A549 (cell line): Measurements from ENCODE around the gene JAKMIP1. TPM values are rescaled to one million over a fixed set of nuclear protein-coding genes. Genes with fewer than 3 reads are reported as not detected.

Source experiments
- ATAC-seq, 2 experiments: fragments of 200-7000 bp in 1 of 2; fragments of >200 bp in 1 of 2; cut with Nextera tagmentation in 1 of 2; cut with Tn5 transposase in 1 of 2; 3 replicates each; pipeline versions ENCODE4 v1.8.0 to v1.9.1; 2018 to 2020; ENCODE audit warnings: mild to moderate bottlenecking in 1 of 2, moderate library complexity in 1 of 2
- CTCF ChIA-PET: fragments of 300-600 bp; sonication (Branson Sonifier 250); formaldehyde crosslinking; extraction: SDS; loops from one replicate; lab custom pipeline; 2021; ENCODE audit warnings: antibody characterized with exemption, inconsistent platforms; lab: Yijun Ruan, JAX
- POLR2A ChIA-PET: fragments of 350-600 bp; formaldehyde crosslinking; extraction: SDS; loops from one replicate; lab custom pipeline; 2021; ENCODE audit warnings: antibody characterized with exemption, inconsistent platforms; lab: Yijun Ruan, JAX
- DNase-seq, 2 experiments: peaks; one replicate each; pipeline versions ENCODE4 v3.0.0 to v3.0.0-alpha.2; 2011 to 2016; ENCODE audit warnings: low read depth in 1 of 2, low spot score in 1 of 2
- FAIRE-seq: peaks from 2 replicates; lab custom pipeline; 2011; peaks lifted over from hg19 to GRCh38; lab: Jason Lieb, UNC
- H3K27ac ChIP-seq, 2 experiments: fragments of >200 bp; sonication (Bioruptor Twin); formaldehyde crosslinking; 3 replicates each; pipeline ENCODE4 v1.5.1; 2016 to 2017
- H3K4me1 ChIP-seq: fragments of >200 bp; sonication (Bioruptor Twin); formaldehyde crosslinking; 3 replicates; pipeline ENCODE4 v1.6.1; 2016
- H3K4me2 ChIP-seq: fragments of >200 bp; sonication (Bioruptor Twin); formaldehyde crosslinking; 3 replicates; pipeline ENCODE4 v1.6.1; 2016
- H3K4me3 ChIP-seq: fragments of >200 bp; sonication (Bioruptor Twin); formaldehyde crosslinking; 3 replicates; pipeline ENCODE4 v1.5.1; 2016
- H3K9me3 ChIP-seq: fragments of >200 bp; sonication (Bioruptor Twin); formaldehyde crosslinking; 3 replicates; pipeline ENCODE4 v1.6.1; 2016
- BHLHE40 ChIP-seq: IDR thresholded peaks from 2 replicates; pipeline ENCODE4 v1.6.1; 2012; ENCODE audit warnings: low read depth, low read length, inconsistent platforms
- CTCF ChIP-seq: fragments of >200 bp; sonication (Bioruptor Twin); formaldehyde crosslinking; IDR thresholded peaks from 3 replicates; pipeline ENCODE4 v1.5.1; 2016
- EHF ChIP-seq: fragments of 250-450 bp; sonication (Bioruptor Pico); IDR thresholded peaks from 2 replicates; pipeline ENCODE4 v1.5.0; 2020; ENCODE audit warnings: mild to moderate bottlenecking
- EHMT2 ChIP-seq: fragments of 200-600 bp; sonication (generic); IDR thresholded peaks from 2 replicates; pipeline ENCODE4 v1.6.1; 2016; ENCODE audit warnings: antibody characterized with exemption, low read depth, mild to moderate bottlenecking, moderate library complexity
- ELK1 ChIP-seq: fragments of 150-350 bp; IDR thresholded peaks from 2 replicates; pipeline ENCODE4 v1.6.1; 2014; ENCODE audit warnings: low read depth, mild to moderate bottlenecking, low read length
- ESRRA ChIP-seq: fragments of 150-350 bp; IDR thresholded peaks from 2 replicates; pipeline ENCODE4 v1.6.1; 2014; ENCODE audit warnings: mild to moderate bottlenecking, low read length, borderline replicate concordance
- FOSB ChIP-seq: fragments of 250-450 bp; sonication (Bioruptor Pico); IDR thresholded peaks from 2 replicates; pipeline ENCODE4 v1.5.0; 2020; ENCODE audit warnings: mild to moderate bottlenecking, moderate library complexity
- FOXS1 ChIP-seq: fragments of 250-450 bp; sonication (Bioruptor Pico); IDR thresholded peaks from 2 replicates; pipeline ENCODE4 v1.5.0; 2020; ENCODE audit warnings: mild to moderate bottlenecking, moderate library complexity
- GATA3 ChIP-seq: IDR thresholded peaks from 2 replicates; pipeline ENCODE4 v1.6.1; 2012; ENCODE audit warnings: borderline replicate concordance
- HMGXB4 ChIP-seq: fragments of 250-450 bp; sonication (Bioruptor Pico); IDR thresholded peaks from 2 replicates; pipeline ENCODE4 v1.5.0; 2021; ENCODE audit warnings: mild to moderate bottlenecking, moderate library complexity, borderline replicate concordance
- HOXB13 ChIP-seq: fragments of 250-450 bp; sonication (Bioruptor Pico); IDR thresholded peaks from 2 replicates; pipeline ENCODE4 v1.5.0; 2020; ENCODE audit warnings: low read depth, mild to moderate bottlenecking, moderate library complexity
- HOXB5 ChIP-seq: fragments of 250-450 bp; sonication (Bioruptor Pico); IDR thresholded peaks from 2 replicates; pipeline ENCODE4 v1.5.0; 2020; ENCODE audit warnings: mild to moderate bottlenecking, moderate library complexity
- JUN ChIP-seq, 2 experiments: fragments of >200 bp; sonication (Bioruptor Twin); formaldehyde crosslinking; IDR thresholded peaks; 2 replicates in 1 of 2; 3 replicates in 1 of 2; pipeline ENCODE4 v1.6.1; 2016 to 2017
- JUNB ChIP-seq: fragments of >200 bp; sonication (Bioruptor Twin); formaldehyde crosslinking; IDR thresholded peaks from 2 replicates; pipeline ENCODE4 v1.6.1; 2016
- KDM1A ChIP-seq: fragments of 200-600 bp; sonication (generic); IDR thresholded peaks from 2 replicates; pipeline ENCODE4 v1.6.1; 2016; ENCODE audit warnings: low read depth, mild to moderate bottlenecking
- KDM5A ChIP-seq: fragments of 200-600 bp; sonication (generic); IDR thresholded peaks from 2 replicates; pipeline ENCODE4 v1.6.1; 2016; ENCODE audit warnings: antibody characterized with exemption, mild to moderate bottlenecking
- MAZ ChIP-seq: fragments of 150-350 bp; IDR thresholded peaks from 2 replicates; pipeline ENCODE4 v1.6.1; 2014; ENCODE audit warnings: antibody characterized with exemption, low read depth, low read length, borderline replicate concordance
- NPAS2 ChIP-seq: fragments of 250-450 bp; sonication (Bioruptor Pico); IDR thresholded peaks from 2 replicates; pipeline ENCODE4 v1.8.0; 2022; ENCODE audit warnings: mild to moderate bottlenecking, moderate library complexity, borderline replicate concordance
- RARB ChIP-seq: fragments of 250-450 bp; sonication (Bioruptor Pico); IDR thresholded peaks from 2 replicates; pipeline ENCODE4 v1.8.0; 2021; ENCODE audit warnings: mild to moderate bottlenecking, moderate library complexity
- REST ChIP-seq: fragments of 200-600 bp; sonication (generic); IDR thresholded peaks from 2 replicates; pipeline ENCODE4 v1.6.1; 2016; ENCODE audit warnings: antibody characterized with exemption, mild to moderate bottlenecking, moderate library complexity
- RFX5 ChIP-seq: fragments of 450-650 bp; IDR thresholded peaks from 2 replicates; pipeline ENCODE4 v1.7.1; 2014; ENCODE audit warnings: antibody characterized with exemption, mild to moderate bottlenecking, moderate library complexity
- SMC3 ChIP-seq: fragments of >200 bp; sonication (Bioruptor Twin); formaldehyde crosslinking; IDR thresholded peaks from 3 replicates; pipeline ENCODE4 v1.6.1; 2018; ENCODE audit warnings: inconsistent platforms
- TFCP2L1 ChIP-seq: fragments of 250-450 bp; sonication (Bioruptor Pico); IDR thresholded peaks from 2 replicates; pipeline ENCODE4 v1.5.0; 2021; ENCODE audit warnings: mild to moderate bottlenecking
- USF2 ChIP-seq: fragments of 450-650 bp; IDR thresholded peaks from 2 replicates; pipeline ENCODE4 v1.6.1; 2014; ENCODE audit warnings: antibody characterized with exemption
- ZC3H11A ChIP-seq: fragments of 450-650 bp; IDR thresholded peaks from 2 replicates; pipeline ENCODE4 v1.6.1; 2014; ENCODE audit warnings: antibody characterized with exemption, mild to moderate bottlenecking
- ZNF302 ChIP-seq: fragments of 250-450 bp; sonication (Bioruptor Pico); IDR thresholded peaks from 2 replicates; pipeline ENCODE4 v1.9.0; 2021; ENCODE audit warnings: inconsistent platforms, mild to moderate bottlenecking, moderate library complexity
- WGBS: methylation state at CpG from one replicate; pipeline ENCODE4 v1.1.6; 2017; ENCODE audit errors: missing lambda C conversion rate; 5-methylcytosine and 5-hydroxymethylcytosine counted together
- polyA plus RNA-seq, 4 experiments: library from polyadenylated mRNA; depleted of rRNA in 3 of 4; stranded (reverse); fragments of >200 nt; fragmentation: RNase III in 1 of 4; extraction: RNeasy Plus Mini Kit Qiagen cat#74134 plus additional on column Dnase treatment in 1 of 4; gene quantifications; 2 replicates in 3 of 4; 3 replicates in 1 of 4; pipeline ENCODE4 v1.2.3, GENCODE V29; 2011 to 2017

Gene JAKMIP1
- polyA plus RNA-seq, 2 of the 4 experiments (the other 2 are of a cell fraction): not detected

GRCh38 chr4:6035786-6036185 is 164.6 kb downstream of the JAKMIP1 start:
- WGBS: 100% methylated on average over 1 of the region's 16 CpGs
- no peak for ATAC-seq
- no peak overlapping the region for H3K4me3 ChIP-seq

GRCh38 chr4:6033381-6033780 is 167.0 kb downstream of the JAKMIP1 start:
- no peaks in the 10 kb centered on the region for H3K9me3 ChIP-seq
- TF ChIP-seq HOXB13 (CRISPR knock-in tag) (no peak), RFX5 (no peak), FOXS1 (CRISPR knock-in tag) (no peak), FOSB (CRISPR knock-in tag) (no peak), BHLHE40 (no peak), RARB (CRISPR knock-in tag) (no peak), JUNB (no peak), MAZ (no peak), REST (no peak), EHF (CRISPR knock-in tag) (no peak), ESRRA (no peak)

More at GRCh38 chr4:6035786-6036185, 164.6 kb downstream of the JAKMIP1 start:
- H3K27ac ChIP-seq: no peak overlapping the region
- POLR2A ChIA-PET: no interaction called here
- no peak overlapping the region for H3K4me2 ChIP-seq
- H3K9me3 ChIP-seq: no peaks in the 10 kb centered on the region
- H3K4me1 ChIP-seq: 0 out of 3 replicates have a peak, but pooled peaks cover 4% of the 10 kb centered on the region
- no peak for FAIRE-seq
- TF ChIP-seq MAZ (no peak), RARB (CRISPR knock-in tag) (no peak), USF2 (no peak), ELK1 (no peak), GATA3 (no peak), KDM1A (no peak), HMGXB4 (CRISPR knock-in tag) (no peak), KDM5A (no peak), ZC3H11A (no peak), EHMT2 (no peak), NPAS2 (CRISPR knock-in tag) (no peak), HOXB5 (CRISPR knock-in tag) (no peak), SMC3 (no peak), ZNF302 (no peak), JUNB (no peak), HOXB13 (CRISPR knock-in tag) (no peak), CTCF (no peak), JUN (IDR thresholded peaks at IDR 0.05) (no peak), TFCP2L1 (CRISPR knock-in tag) (no peak), FOXS1 (CRISPR knock-in tag) (no peak)
- no peak for DNase-seq
- CTCF ChIA-PET: no interaction called here

More at GRCh38 chr4:6033381-6033780, 167.0 kb downstream of the JAKMIP1 start:
- Histone ChIP-seq H3K27ac (peak overlapping the region in 1 of 2 experiments; percentile 70; a peak in 2 of 6 replicates), H3K4me3 (no peak overlapping the region), H3K4me1 (0 out of 3 replicates have a peak, but pooled peaks cover 4% of the 10 kb centered on the region), H3K4me2 (no peak overlapping the region)
- WGBS: 67% methylated on average over 4 of the region's 4 CpGs
- ChIA-PET POLR2A (no interaction called here), CTCF (interaction anchor here (0.9 to 1.2 kb wide), 2 partner anchors 11 to 14 kb away, joined by 3 to 5 read pairs; no protein-coding TSS in a partner anchor)
- DNase-seq (no peak), ATAC-seq (no peak), FAIRE-seq (no peak)
